B cell (primary cell): ENCODE measurements around the gene C5orf52.
"Not testable (repeated sequence)": the region's sequence is repeated elsewhere in the genome, so short reads cannot be mapped to it uniquely, and the experiment has no call there.

Source experiments
- CTCF ChIP-seq: fragments of 200-600 bp; IDR thresholded peaks from one replicate; pipeline ENCODE4 v1.8.0; 2022; ENCODE audit warnings: antibody characterized with exemption, mild to moderate bottlenecking
- EZH2 ChIP-seq: IDR thresholded peaks from 2 replicates; pipeline ENCODE4 v1.6.1; 2012; ENCODE audit warnings: borderline replicate concordance, low read depth, mild to moderate bottlenecking, moderate library complexity, low read length; ENCODE audit not compliant: insufficient read depth, poor library complexity, severe bottlenecking

- not testable (repeated sequence) for TF ChIP-seq CTCF, EZH2
Observed at GRCh38 chr5:157686276-157687197, 15.2 kb downstream of the C5orf52 start.
